SJSA1 (cell line): ENCODE results near the gene NFIB. TPM values are rescaled to one million over a fixed set of nuclear protein-coding genes. Genes with fewer than 3 reads are reported as not detected.

ENCODE experiments used
- DNase-seq, 2 experiments: peaks; one replicate each; pipeline ENCODE4 v3.0.0-alpha.2; 2015 to 2020; ENCODE audit warnings: low spot score in 2 of 2, low read depth in 1 of 2
- H3K27ac ChIP-seq: fragments of 250-450 bp; sonication (Bioruptor Pico); 2 replicates; pipeline ENCODE4 v1.5.1; 2020; ENCODE audit warnings: mild to moderate bottlenecking, moderate library complexity
- H3K27me3 ChIP-seq: fragments of 250-450 bp; sonication (Bioruptor Pico); replicated peaks from 2 replicates; pipeline ENCODE4 v1.5.1; 2020; ENCODE audit warnings: mild to moderate bottlenecking, moderate library complexity
- H3K36me3 ChIP-seq: fragments of 250-450 bp; sonication (Bioruptor Pico); 2 replicates; pipeline ENCODE4 v1.5.1; 2020; ENCODE audit warnings: mild to moderate bottlenecking
- H3K4me1 ChIP-seq: fragments of 250-450 bp; sonication (Bioruptor Pico); replicated peaks from 2 replicates; pipeline ENCODE4 v1.6.1; 2021; ENCODE audit warnings: mild to moderate bottlenecking
- H3K4me3 ChIP-seq: fragments of 250-450 bp; sonication (Bioruptor Pico); 2 replicates; pipeline ENCODE4 v1.5.1; 2020; ENCODE audit warnings: mild to moderate bottlenecking
- H3K9me3 ChIP-seq: fragments of 250-450 bp; sonication (Bioruptor Pico); replicated peaks from 2 replicates; pipeline ENCODE4 v1.5.1; 2020; ENCODE audit warnings: mild to moderate bottlenecking
- total RNA-seq: library from RNA; depleted of rRNA; stranded (reverse); fragments of >200 nt; shearing (Covaris generic); gene quantifications from 2 replicates; pipeline ENCODE4 v1.2.3, GENCODE V29; 2014

The NFIB gene
- total RNA-seq, 1 experiment from 2014 or later = 7.6 TPM

DNA sequence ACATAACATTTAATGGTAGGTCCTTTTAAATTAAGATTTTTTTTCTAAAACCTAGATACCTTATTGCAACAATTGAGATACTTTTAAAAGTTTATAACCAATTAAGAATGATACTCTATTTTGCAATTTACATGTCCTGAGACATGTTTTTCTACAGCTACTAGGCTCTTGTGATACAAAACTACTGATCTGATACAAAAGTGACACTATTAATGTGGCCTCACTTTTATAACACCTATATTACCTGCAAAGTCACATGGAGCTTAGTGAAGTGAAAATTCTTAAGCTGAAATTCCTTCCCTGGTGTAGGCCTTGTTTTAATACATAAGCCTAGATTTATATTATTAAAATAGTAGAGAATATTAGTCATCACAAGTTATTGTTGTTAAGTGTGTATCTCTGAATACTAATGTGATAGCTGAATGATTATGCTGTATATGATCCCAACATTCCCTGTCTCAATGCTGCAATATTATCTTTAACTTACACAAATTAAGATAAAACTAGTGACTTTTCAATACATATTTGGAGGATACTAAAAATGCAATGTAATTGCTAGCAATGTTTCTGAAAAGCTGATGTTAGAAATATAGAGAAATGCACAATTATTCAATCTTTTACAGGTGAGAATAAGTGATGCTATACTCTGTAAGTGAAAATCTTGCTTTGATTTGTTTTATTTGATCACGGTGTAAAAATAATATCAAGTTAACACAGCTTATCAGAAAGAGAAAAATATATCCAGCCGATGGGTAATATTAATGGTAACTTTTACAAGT, 2.6 kb downstream of the NFIB start:
- Histone ChIP-seq H3K9me3 (no peaks in the 10 kb centered on the region), H3K4me1 (peaks cover 3% of the 10 kb centered on the region; the same call in 1 of the 2 replicates), H3K36me3 (no peaks in the 10 kb centered on the region), H3K27me3 (no peaks in the 10 kb centered on the region), H3K4me3 (no peak overlapping the region), H3K27ac (no peak overlapping the region)
- DNase-seq = no peak

DNA sequence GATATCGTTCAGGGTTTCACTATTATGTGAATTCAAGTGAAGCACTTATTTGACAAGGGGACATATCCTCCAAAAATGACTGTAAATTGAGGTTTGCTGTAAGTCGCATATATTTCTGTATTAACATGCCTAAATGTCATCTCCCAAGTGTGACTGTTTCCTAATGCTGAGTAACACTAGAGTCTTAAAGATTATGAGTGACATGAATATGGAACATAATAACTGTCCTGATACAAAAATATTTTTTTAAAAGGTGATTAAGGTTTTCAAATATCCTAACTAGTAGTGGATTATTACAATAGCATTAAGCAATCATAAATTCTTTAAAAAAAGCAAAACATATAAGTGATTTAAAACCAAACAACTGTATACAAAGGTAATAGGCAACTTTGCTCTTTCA, 3.6 kb downstream of the NFIB start:
- H3K9me3 ChIP-seq = no peaks in the 10 kb centered on the region
- DNase-seq = no peak
- H3K27me3 ChIP-seq = no peaks in the 10 kb centered on the region
- no peak overlapping the region for H3K4me3 ChIP-seq
- H3K4me1 ChIP-seq = no peaks in the 10 kb centered on the region
- no peak overlapping the region for H3K27ac ChIP-seq
- no peaks in the 10 kb centered on the region for H3K36me3 ChIP-seq

DNA sequence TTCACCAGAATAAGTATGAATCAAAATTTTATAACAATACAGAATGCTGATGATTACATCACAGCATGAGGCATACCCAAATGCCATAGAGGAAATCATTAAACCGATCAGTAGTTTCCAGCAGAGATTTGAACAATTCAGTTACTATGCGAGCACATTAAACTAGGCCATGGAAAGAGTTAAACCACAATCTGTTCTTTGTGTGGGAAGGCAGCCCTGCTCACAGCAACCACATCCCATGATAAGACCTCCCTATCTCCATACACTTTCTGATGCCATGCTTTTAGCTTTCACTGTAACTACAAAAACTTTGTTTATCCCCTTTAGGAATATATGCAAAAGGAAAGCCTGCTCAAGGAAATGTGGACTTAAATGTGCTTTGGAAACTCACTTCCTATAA, 4.5 kb downstream of the NFIB start:
- H3K27me3 ChIP-seq = no peaks in the 10 kb centered on the region
- no peaks in the 10 kb centered on the region for H3K9me3 ChIP-seq
- H3K4me3 ChIP-seq = no peak overlapping the region
- no peaks in the 10 kb centered on the region for H3K4me1 ChIP-seq
- no peak for DNase-seq
- no peak overlapping the region for H3K27ac ChIP-seq
- H3K36me3 ChIP-seq = no peaks in the 10 kb centered on the region

DNA sequence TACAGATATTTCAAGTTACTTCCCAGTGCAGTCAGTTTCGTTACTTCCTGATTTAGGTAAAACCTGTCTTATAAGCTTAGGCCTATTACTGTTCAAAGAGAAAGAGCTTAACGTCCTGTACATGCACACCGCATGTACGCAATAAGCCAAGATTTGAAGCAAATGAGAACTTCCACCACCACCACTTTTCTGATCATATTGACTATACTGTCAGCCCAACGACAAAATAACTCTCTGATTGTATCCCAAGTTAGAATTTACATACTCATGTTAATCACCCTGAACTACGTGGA, 5.1 kb downstream of the NFIB start:
- Histone ChIP-seq H3K4me1 (no peaks in the 10 kb centered on the region), H3K27me3 (no peaks in the 10 kb centered on the region), H3K36me3 (no peaks in the 10 kb centered on the region), H3K27ac (no peak overlapping the region), H3K9me3 (no peaks in the 10 kb centered on the region), H3K4me3 (no peak overlapping the region)
- DNase-seq = no peak

DNA sequence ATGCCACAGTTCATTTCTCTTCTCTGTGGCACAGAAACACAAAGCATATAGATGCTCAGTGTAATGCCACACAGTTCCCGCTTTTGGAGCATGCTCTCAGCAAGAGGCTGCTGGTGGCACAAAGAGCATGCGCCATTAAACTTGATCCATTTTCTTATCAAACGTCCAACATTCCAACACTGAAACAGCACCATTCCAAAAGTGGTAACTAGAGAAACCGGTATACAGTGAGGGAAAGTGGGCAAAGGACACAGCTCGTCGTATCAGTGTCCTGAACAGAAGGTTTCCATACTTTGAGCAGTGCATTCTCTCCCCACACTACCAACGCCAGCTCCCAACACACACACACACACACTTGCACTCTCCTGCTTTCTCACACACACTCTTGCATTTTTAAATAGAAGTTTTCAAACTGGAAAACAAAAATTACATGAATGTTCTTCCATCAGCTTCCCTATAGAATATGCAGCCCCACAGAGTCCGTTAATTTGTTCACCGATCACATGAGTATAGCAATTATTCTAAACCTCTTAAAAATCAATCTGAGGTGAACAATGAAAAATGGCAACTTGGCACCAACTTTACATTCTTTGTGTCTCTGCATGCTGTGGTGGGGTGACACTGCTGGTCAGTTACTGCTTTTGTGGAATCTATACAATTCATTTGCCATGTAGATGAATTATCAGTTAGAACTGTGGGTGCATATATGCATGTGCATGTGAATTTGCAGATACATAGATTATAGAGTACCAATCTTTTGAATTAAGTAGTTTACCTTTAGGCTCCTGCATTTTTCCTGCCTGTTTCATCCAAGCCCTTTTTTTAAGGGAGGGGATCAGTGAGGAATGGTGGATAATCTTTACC, 5.7 kb downstream of the NFIB start:
- H3K27ac ChIP-seq = no peak overlapping the region
- DNase-seq = no peak
- H3K9me3 ChIP-seq = no peaks in the 10 kb centered on the region
- no peaks in the 10 kb centered on the region for H3K4me1 ChIP-seq
- H3K27me3 ChIP-seq = no peaks in the 10 kb centered on the region
- H3K4me3 ChIP-seq = no peak overlapping the region
- H3K36me3 ChIP-seq = no peaks in the 10 kb centered on the region

DNA sequence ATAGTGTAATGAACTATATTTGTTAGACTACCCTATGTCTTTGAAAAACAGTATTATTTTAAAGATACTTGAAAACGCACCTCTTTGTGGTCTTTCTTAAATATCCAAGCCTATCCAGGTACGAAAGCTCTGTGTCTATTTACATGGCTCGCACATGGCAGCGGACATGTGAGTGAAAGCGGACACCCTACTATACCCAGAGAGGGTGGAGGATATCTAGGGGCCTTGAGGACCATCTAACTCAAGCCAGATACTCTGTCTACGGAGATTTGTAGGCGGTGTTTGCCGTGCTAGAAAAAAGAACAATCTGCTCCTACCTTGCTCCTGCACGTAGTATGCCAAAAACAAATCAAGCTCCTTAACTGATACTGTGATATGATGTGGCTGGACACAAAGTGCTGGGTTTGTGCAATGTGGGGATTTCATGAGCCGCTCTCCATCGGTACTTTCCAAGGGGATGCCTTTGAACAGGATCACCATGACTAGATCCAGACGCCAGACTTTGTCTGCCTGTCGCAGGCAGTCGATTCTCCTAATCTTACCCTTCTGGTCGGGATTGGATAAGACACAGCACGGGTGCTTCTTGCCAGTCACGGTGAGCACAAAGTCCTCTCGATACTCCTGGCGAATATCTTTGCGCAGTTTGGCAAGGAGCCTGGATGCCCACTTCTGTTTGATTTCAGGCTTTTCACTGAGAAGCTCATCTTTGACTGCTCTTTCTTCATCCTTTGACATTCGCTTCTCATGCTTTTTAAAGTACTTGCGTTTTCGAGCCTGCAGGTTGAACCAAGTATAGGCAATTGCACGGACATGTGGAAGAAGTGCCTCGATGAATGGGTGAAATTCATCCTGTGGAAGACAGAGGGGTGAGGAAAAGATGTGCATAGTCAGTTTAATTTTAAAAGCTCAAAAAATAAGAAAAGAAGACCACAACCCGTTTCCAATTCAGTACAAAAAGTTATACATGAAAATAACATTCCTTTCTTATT, 7.0 kb downstream of the NFIB start:
- Histone ChIP-seq H3K4me3 (no peak overlapping the region), H3K4me1 (no peaks in the 10 kb centered on the region), H3K27me3 (no peaks in the 10 kb centered on the region), H3K27ac (no peak overlapping the region), H3K9me3 (no peaks in the 10 kb centered on the region), H3K36me3 (no peaks in the 10 kb centered on the region)
- DNase-seq = no peak

DNA sequence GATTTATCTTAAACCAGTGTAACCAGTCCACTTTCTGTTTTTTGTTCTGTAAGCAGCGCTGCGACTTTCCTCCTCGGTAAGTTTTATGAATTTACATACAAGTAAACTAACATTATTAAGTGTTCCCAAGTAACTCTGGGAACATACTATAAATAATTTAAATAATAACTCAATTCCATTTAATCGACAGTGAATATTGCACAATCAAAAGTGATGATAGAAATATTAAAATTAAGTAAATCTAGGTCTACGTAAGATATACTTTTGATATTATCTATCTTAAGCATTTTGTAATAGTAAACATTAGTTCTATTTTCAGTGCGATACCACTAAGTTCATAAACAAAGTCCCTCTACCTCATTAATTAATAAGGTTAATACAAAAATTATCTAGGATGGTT, 7.8 kb downstream of the NFIB start:
- Histone ChIP-seq H3K27me3 (no peaks in the 10 kb centered on the region), H3K9me3 (no peaks in the 10 kb centered on the region), H3K4me1 (no peaks in the 10 kb centered on the region), H3K27ac (no peak overlapping the region), H3K36me3 (no peaks in the 10 kb centered on the region), H3K4me3 (no peak overlapping the region)
- no peak for DNase-seq

DNA sequence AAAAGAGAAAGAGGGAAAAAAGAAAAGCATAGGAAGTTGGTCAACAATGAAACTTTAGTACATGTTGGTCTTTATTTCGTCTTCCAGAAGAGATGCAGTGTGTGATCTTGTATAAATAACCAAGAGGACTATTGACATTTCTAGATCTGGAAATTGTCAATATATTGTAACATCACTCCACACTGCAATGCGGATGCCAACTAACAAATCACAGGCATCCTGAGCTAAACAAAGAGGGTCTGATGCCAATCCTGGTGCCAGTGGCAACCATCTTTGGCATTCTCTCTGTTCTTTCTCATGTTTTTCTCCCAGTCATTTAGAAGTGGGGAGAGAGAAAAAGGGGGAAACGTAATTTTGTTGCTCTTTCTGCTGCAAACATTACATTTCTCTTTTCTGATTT, 9.7 kb downstream of the NFIB start:
- no peaks in the 10 kb centered on the region for H3K36me3 ChIP-seq
- no peak overlapping the region for H3K27ac ChIP-seq
- H3K9me3 ChIP-seq = no peaks in the 10 kb centered on the region
- no peaks in the 10 kb centered on the region for H3K4me1 ChIP-seq
- no peak for DNase-seq
- no peaks in the 10 kb centered on the region for H3K27me3 ChIP-seq
- H3K4me3 ChIP-seq = no peak overlapping the region

DNA sequence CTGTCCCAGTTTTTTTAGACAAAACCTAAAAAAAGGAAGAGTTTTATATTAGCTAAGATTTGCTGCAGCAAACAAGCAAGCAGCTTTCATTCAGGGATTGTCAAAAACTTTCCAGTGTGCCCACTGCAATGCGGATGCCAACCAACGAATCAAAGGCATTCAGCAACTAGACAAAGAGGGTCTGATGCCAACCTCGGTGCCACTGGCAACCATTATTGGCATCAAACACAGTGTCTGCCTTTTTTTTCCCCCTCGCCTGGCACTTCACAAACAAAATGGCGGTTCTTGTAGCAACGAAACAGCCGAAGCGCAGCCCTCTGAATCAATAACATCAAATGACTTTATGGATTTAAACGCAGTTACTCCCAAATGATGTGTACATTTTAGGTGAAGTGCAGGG, 10.4 kb downstream of the NFIB start:
- Histone ChIP-seq H3K27me3 (no peaks in the 10 kb centered on the region), H3K9me3 (no peaks in the 10 kb centered on the region), H3K27ac (no peak overlapping the region), H3K4me1 (no peaks in the 10 kb centered on the region), H3K36me3 (no peaks in the 10 kb centered on the region), H3K4me3 (no peak overlapping the region)
- no peak for DNase-seq

DNA sequence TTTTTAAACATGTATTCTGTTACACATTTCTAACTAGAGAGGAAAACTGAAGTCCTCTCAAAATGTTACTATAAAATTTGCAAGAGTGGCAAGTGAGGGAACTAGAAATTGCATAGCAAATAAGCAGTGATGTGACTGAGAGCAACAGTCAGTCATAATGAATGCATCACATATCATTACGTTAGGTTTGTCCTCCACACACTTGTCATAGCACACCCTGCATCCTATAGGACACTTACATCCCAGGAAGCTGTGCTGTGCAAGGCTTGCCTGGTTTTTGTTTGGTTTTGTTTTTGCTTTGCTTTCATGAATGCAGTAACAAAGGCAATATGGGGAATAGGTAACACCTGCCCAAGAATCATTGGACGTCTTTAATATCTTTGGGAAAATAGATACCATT, 10.8 kb downstream of the NFIB start:
- no peak overlapping the region for H3K4me3 ChIP-seq
- no peaks in the 10 kb centered on the region for H3K27me3 ChIP-seq
- H3K27ac ChIP-seq = no peak overlapping the region
- H3K4me1 ChIP-seq = no peaks in the 10 kb centered on the region
- no peaks in the 10 kb centered on the region for H3K9me3 ChIP-seq
- no peak for DNase-seq
- H3K36me3 ChIP-seq = no peaks in the 10 kb centered on the region

DNA sequence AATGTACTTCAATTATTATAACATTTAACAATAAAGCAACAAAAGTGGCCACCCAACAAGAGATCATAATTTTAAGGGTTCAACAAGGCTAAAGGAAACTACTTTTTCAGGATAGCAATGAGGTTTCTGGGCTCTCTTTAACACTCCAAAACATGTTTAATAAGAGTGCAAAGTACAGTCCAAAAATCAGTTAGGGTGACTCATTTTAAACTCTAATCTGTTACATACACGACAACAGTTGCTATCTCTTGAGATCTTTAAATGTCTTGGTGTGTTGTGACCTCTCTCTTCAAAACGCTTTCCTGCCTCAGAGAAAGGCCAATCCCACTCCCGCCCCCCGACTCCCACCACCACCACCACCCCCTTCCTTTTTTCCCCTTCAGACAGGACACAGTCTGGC, 11.5 kb downstream of the NFIB start:
- Histone ChIP-seq H3K27ac (no peak overlapping the region), H3K4me1 (no peaks in the 10 kb centered on the region), H3K27me3 (no peaks in the 10 kb centered on the region), H3K36me3 (no peaks in the 10 kb centered on the region), H3K4me3 (no peak overlapping the region), H3K9me3 (no peaks in the 10 kb centered on the region)
- DNase-seq = no peak

DNA sequence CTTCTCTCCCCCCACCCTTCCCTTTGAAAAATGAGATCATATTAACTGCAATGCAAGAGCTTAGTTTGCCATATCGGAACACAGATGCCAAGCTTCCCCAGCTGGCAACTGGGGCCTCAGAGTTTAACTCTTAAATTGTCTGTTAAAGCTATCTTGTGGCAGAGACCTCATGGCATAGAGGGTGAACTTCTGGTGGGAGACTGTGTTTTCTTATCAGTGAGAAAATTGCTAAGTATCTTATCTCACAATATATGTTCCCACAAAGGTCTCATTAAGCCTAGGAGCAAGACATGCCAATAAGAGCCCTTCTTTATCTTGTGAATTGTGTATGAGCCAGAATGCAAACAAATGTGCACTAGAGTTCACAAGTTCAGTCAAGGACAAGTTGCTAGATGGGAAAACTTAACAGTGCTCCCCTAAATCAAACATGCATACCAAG, 12.3 kb downstream of the NFIB start:
- DNase-seq = no peak
- Histone ChIP-seq H3K9me3 (no peaks in the 10 kb centered on the region), H3K27ac (no peak overlapping the region), H3K27me3 (no peaks in the 10 kb centered on the region), H3K4me1 (no peaks in the 10 kb centered on the region), H3K36me3 (no peaks in the 10 kb centered on the region), H3K4me3 (no peak overlapping the region)

DNA sequence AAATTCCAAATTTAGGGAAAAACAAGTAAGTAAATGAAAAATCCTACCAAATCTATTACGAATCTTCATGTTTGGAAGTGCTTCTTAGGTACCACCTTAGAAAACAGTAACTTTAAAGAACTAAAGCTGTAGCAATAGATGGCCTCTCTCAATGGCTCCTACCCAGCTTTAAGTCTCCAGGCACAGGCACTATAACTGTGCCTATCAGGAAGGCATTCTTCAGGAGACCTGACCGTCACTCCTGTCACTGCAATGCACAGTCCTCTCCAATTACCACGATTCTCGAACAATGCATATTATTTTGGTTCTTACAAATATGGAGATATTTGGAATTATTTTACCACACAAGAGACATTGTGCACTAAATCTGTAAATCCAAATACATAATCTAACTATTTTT, 12.9 kb downstream of the NFIB start:
- Histone ChIP-seq H3K4me1 (no peaks in the 10 kb centered on the region), H3K4me3 (no peak overlapping the region), H3K27ac (no peak overlapping the region), H3K36me3 (no peaks in the 10 kb centered on the region), H3K27me3 (no peaks in the 10 kb centered on the region), H3K9me3 (no peaks in the 10 kb centered on the region)
- DNase-seq = no peak

DNA sequence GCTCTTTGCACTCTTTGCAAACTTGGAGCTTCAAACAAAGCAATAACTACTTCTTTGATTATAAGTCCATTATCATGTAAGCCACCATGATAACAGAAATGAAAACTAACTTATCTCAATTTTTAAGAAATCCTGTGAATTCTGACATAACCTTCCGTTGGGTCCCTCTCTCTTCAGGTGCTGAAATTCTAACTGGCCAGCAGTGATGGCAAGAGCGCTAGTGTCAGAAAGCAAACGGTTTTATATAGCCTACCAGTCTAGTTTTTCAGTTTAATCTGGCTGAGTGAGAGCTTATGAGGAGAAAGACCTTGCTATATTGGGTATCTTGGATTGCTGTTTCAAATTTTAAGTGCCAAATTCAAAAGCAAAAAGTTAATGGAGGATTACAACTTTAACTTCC, 13.4 kb downstream of the NFIB start:
- no peaks in the 10 kb centered on the region for H3K4me1 ChIP-seq
- no peaks in the 10 kb centered on the region for H3K36me3 ChIP-seq
- no peak for DNase-seq
- no peak overlapping the region for H3K27ac ChIP-seq
- no peak overlapping the region for H3K4me3 ChIP-seq
- no peaks in the 10 kb centered on the region for H3K27me3 ChIP-seq
- no peaks in the 10 kb centered on the region for H3K9me3 ChIP-seq
